Small intestine (tissue), 7 donors: ENCODE data around the gene CYP46A1. TPM values are rescaled to one million over a fixed set of nuclear protein-coding genes. Genes with fewer than 3 reads are reported as not detected.

ENCODE experiments used
- DNase-seq, 2 donors: peaks; one replicate each; pipeline versions ENCODE4 v3.0.0 to v3.0.0-alpha.2; 2013
- FAIRE-seq: peaks from 2 replicates; lab custom pipeline; 2012; peaks lifted over from hg19 to GRCh38; lab: Jason Lieb, UNC
- H3K27ac ChIP-seq, 3 donors: one replicate each; pipeline ENCODE4 v1.5.1; 2013; ENCODE audit warnings: low read length in 2 of 3, mild to moderate bottlenecking in 2 of 3, control low read depth in 1 of 3, inconsistent platforms in 1 of 3, low read depth in 1 of 3, moderate library complexity in 1 of 3
- H3K27me3 ChIP-seq, 3 donors: one replicate each; pipeline ENCODE4 v1.6.1; 2013; ENCODE audit warnings: low read length in 3 of 3, inconsistent platforms in 1 of 3; ENCODE audit not compliant: control insufficient read depth in 3 of 3, insufficient read depth in 3 of 3
- H3K36me3 ChIP-seq, 3 donors: one replicate each; pipeline ENCODE4 v1.6.1; 2013; ENCODE audit warnings: low read length in 3 of 3, inconsistent platforms in 1 of 3, low read depth in 1 of 3, mild to moderate bottlenecking in 1 of 3, moderate library complexity in 1 of 3; ENCODE audit not compliant: control insufficient read depth in 3 of 3, insufficient read depth in 2 of 3
- H3K4me1 ChIP-seq, 3 donors: one replicate each; pipeline ENCODE4 v1.6.1; 2013; ENCODE audit warnings: low read length in 2 of 3, inconsistent platforms in 1 of 3, low read depth in 1 of 3, mild to moderate bottlenecking in 1 of 3, moderate library complexity in 1 of 3; ENCODE audit not compliant: control insufficient read depth in 3 of 3, insufficient read depth in 2 of 3
- H3K4me3 ChIP-seq, 3 donors: one replicate each; pipeline ENCODE4 v1.5.1; 2013; ENCODE audit warnings: low read length in 3 of 3, control low read depth in 1 of 3, inconsistent platforms in 1 of 3, low read depth in 1 of 3, mild to moderate bottlenecking in 1 of 3, moderate library complexity in 1 of 3
- H3K9me3 ChIP-seq, 2 donors: one replicate each; pipeline ENCODE4 v1.6.1; 2013; ENCODE audit warnings: low read depth in 1 of 2, low read length in 1 of 2; ENCODE audit not compliant: control insufficient read depth in 2 of 2, insufficient read depth in 1 of 2
- WGBS, 3 donors: extraction: QIAGEN DNeasy Blood & Tissue Kit; methylation state at CpG; one replicate each; pipeline ENCODE4 v1.1.7; 2013; 5-methylcytosine and 5-hydroxymethylcytosine counted together
- polyA plus RNA-seq, 4 donors: library from polyadenylated mRNA; stranded (reverse) in 3 of 4; unstranded in 1 of 4; fragments of 200-250 nt in 3 of 4; fragments of 120-200 nt in 1 of 4; gene quantifications; one replicate each; pipeline versions ENCODE4 v1.2.1 to v1.2.3, GENCODE V29; 2013
- donor health status: healthy with polysubstance abuse.
- donor health status: control.
- donor health status: control.
- donor health status: Bipolar disorder and iron deficiency.
- donor health status: healthy.

CYP46A1 gene
- polyA plus RNA-seq, 4 donors: 0.64 to 0.96 TPM; not detected in 2

GRCh38 chr14:99700379-99700778, 16.3 kb downstream of the CYP46A1 start:
- DNase-seq (no peak), FAIRE-seq (no peak)
- H3K36me3 ChIP-seq: peaks cover 0 to 2% (median 0%) of the 10 kb centered on the region in 3 donors
- no peak overlapping the region for H3K4me3 ChIP-seq
- no peaks in the 10 kb centered on the region for H3K27me3 ChIP-seq
- no peaks in the 10 kb centered on the region for H3K4me1 ChIP-seq
- peaks cover 0 to 10% of the 10 kb centered on the region in 2 donors for H3K9me3 ChIP-seq
- H3K27ac ChIP-seq: no peak overlapping the region
- 89 to 94% (median 91%) methylated on average over 6 of the region's 6 CpGs for WGBS, 3 donors

GRCh38 chr14:99701260-99701659, 17.2 kb downstream of the CYP46A1 start:
- 86 to 97% (median 96%) methylated on average over 1 of the region's 1 CpG for WGBS, 3 donors
- Histone ChIP-seq H3K27me3 (no peaks in the 10 kb centered on the region), H3K36me3 (peaks cover 0 to 4% (median 0%) of the 10 kb centered on the region in 3 donors), H3K27ac (no peak overlapping the region), H3K4me3 (no peak overlapping the region), H3K9me3 (peaks cover 0 to 10% of the 10 kb centered on the region in 2 donors), H3K4me1 (no peaks in the 10 kb centered on the region)
- FAIRE-seq (no peak), DNase-seq (no peak)

DNA sequence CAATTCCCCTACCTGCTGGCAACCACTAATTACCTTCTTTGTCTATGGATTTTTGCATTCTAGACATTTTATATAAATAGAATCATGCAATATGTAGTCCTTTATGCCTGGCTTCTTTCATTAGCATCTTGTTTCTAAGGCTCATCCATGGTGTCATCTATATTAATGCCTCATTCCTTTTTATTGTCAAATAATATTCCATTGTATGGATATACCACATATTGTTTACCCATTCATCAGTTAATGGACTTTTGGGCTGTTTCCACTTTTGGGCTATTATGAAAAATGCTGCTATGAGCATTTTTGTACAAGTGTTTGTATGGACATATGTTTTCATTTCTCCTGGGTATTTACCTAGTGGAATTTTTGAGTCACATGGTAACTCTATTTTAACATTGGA, 18.0 kb downstream of the CYP46A1 start:
- Histone ChIP-seq H3K27me3 (no peaks in the 10 kb centered on the region), H3K4me3 (no peak overlapping the region), H3K36me3 (peaks cover 0 to 4% (median 0%) of the 10 kb centered on the region in 3 donors), H3K9me3 (peaks cover 0 to 10% of the 10 kb centered on the region in 2 donors), H3K4me1 (no peaks in the 10 kb centered on the region), H3K27ac (no peak overlapping the region)
- FAIRE-seq (no peak), DNase-seq (no peak)

DNA sequence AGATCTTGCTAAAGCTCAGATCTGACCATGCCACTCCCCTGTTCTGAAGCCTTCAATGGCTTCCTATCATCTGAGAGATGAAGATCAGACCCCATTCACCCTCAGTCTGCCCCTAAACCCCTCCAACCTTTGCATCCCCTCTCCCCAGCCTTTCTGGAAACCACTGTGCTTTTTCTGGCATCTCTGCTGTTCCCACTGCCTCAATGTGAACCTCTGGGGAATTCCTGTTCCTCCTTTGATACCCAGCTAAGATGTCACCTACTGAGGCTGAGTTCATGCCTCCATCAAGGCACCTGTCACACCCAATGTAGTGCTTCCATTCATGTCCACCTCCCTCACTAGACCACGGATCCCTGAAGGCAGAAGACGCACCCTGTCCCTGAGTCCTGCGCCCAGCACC, 19.3 kb downstream of the CYP46A1 start:
- Histone ChIP-seq H3K4me3 (no peak overlapping the region), H3K9me3 (peaks cover 0 to 10% of the 10 kb centered on the region in 2 donors), H3K27me3 (no peaks in the 10 kb centered on the region), H3K27ac (no peak overlapping the region), H3K4me1 (no peaks in the 10 kb centered on the region), H3K36me3 (peaks cover 0 to 4% (median 0%) of the 10 kb centered on the region in 3 donors)
- no peak for DNase-seq
- no peak for FAIRE-seq
- WGBS, 3 donors: 88 to 97% (median 95%) methylated on average over 3 of the region's 3 CpGs

- Histone ChIP-seq H3K27ac (no peak overlapping the region), H3K4me3 (no peak overlapping the region), H3K36me3 (peaks cover 0 to 4% (median 0%) of the 10 kb centered on the region in 3 donors), H3K4me1 (no peaks in the 10 kb centered on the region), H3K27me3 (no peaks in the 10 kb centered on the region), H3K9me3 (peaks cover 0 to 10% of the 10 kb centered on the region in 2 donors)
- DNase-seq (no peak), FAIRE-seq (no peak)
- 95 to 100% (median 99%) methylated on average over 2 of the region's 2 CpGs for WGBS, 3 donors
These were observed 19.9 kb downstream of the CYP46A1 start for GRCh38 chr14:99704037-99704436.

GRCh38 chr14:99706107-99706900, 22.2 kb downstream of the CYP46A1 start:
- peaks cover 0 to 4% (median 0%) of the 10 kb centered on the region in 3 donors for H3K36me3 ChIP-seq
- 69 to 79% (median 69%) methylated on average over 8 of the region's 8 CpGs for WGBS, 3 donors
- H3K27me3 ChIP-seq: no peaks in the 10 kb centered on the region
- H3K27ac ChIP-seq: no peak overlapping the region
- no peak for FAIRE-seq
- peaks cover 0 to 10% of the 10 kb centered on the region in 2 donors for H3K9me3 ChIP-seq
- no peaks in the 10 kb centered on the region for H3K4me1 ChIP-seq
- no peak overlapping the region for H3K4me3 ChIP-seq
- no peak for DNase-seq

DNA sequence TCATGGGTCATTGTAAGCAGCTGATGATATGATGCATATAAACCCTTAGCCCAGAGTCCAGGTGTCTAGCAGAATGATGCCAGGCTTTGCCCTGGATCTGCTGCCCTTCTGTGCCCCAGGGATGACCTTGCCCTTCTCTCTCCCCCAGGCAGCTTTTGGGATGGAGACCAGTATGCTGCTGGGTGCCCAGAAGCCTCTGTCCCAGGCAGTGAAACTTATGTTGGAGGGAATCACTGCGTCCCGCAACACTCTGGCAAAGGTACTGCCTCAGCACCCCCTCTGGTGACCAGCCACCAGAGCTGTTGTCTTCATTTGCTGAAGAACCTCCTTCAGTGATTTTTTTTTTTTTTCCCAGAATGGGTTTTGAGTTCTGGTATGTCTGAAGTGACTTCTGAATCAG, 23.3 kb downstream of the CYP46A1 start:
- FAIRE-seq (no peak), DNase-seq (no peak)
- whole genome bisulfite sequencing, 3 donors: 95 to 98% (median 96%) methylated on average over 2 of the region's 2 CpGs
- no peaks in the 10 kb centered on the region for H3K27me3 ChIP-seq
- peaks cover 0 to 4% (median 0%) of the 10 kb centered on the region in 3 donors for H3K36me3 ChIP-seq
- peaks cover 0 to 10% of the 10 kb centered on the region in 2 donors for H3K9me3 ChIP-seq
- H3K27ac ChIP-seq: no peak overlapping the region
- H3K4me3 ChIP-seq: no peak overlapping the region
- H3K4me1 ChIP-seq: no peaks in the 10 kb centered on the region

DNA sequence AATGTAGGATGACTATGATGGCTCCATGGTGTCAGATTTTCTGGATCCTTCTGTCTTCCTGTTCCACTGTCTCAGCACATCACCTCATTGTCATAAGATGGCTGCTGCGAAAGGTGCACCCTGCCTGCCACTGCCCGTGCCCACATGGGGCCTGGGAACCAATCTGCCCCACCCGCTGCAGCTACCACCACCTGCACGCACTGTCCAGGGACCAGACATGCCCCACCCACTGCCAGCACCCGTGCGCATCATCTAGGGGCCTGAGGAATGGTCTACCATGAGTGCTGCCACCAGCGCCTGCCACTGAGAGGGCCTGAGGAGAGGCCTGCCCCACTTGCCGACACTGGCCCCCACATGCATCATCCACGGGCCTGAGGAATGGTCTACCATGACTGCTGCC, 23.8 kb downstream of the CYP46A1 start:
- WGBS, 3 donors: 88 to 93% (median 89%) methylated on average over 9 of the region's 9 CpGs
- H3K4me1 ChIP-seq: no peaks in the 10 kb centered on the region
- no peaks in the 10 kb centered on the region for H3K27me3 ChIP-seq
- H3K36me3 ChIP-seq: peaks cover 0 to 4% (median 0%) of the 10 kb centered on the region in 3 donors
- FAIRE-seq (no peak), DNase-seq (no peak)
- H3K27ac ChIP-seq: no peak overlapping the region
- H3K9me3 ChIP-seq: peaks cover 0 to 10% of the 10 kb centered on the region in 2 donors
- H3K4me3 ChIP-seq: no peak overlapping the region
